ENCODE measurements around the gene SEZ6L.

The SEZ6L gene

GRCh38 chr22:26196657-26197056 is 27.4 kb downstream of the SEZ6L start:
- no peak for TF ChIP-seq CTCF (IDR thresholded peaks at IDR 0.05; ENCODE audit: low read depth, low read length)

GRCh38 chr22:26197425-26197824 is 28.2 kb downstream of the SEZ6L start:
- TF ChIP-seq CTCF (IDR thresholded peaks at IDR 0.05; ENCODE audit: low read depth, low read length) = no peak
- H3K4me3 ChIP-seq (ENCODE audit: low read depth, low read length) = no peak overlapping the region

More at GRCh38 chr22:26196657-26197056, 27.4 kb downstream of the SEZ6L start:
- no peak overlapping the region for H3K4me3 ChIP-seq (ENCODE audit: low read depth, low read length)

- TF ChIP-seq CTCF (IDR thresholded peaks at IDR 0.05; ENCODE audit: low read depth, low read length) = no peak
- no peak overlapping the region for H3K4me3 ChIP-seq (ENCODE audit: low read depth, low read length)
Measured at GRCh38 chr22:26199665-26200064, 30.4 kb downstream of the SEZ6L start.

GRCh38 chr22:26202280-26202924 is 33.1 kb downstream of the SEZ6L start:
- H3K4me3 ChIP-seq (ENCODE audit: low read depth, low read length) = no peak overlapping the region
- no peak for TF ChIP-seq CTCF (IDR thresholded peaks at IDR 0.05; ENCODE audit: low read depth, low read length)

GRCh38 chr22:26205494-26205893 is 36.2 kb downstream of the SEZ6L start:
- TF ChIP-seq CTCF (IDR thresholded peaks at IDR 0.05; ENCODE audit: low read depth, low read length) = no peak
- no peak overlapping the region for H3K4me3 ChIP-seq (ENCODE audit: low read depth, low read length)

GRCh38 chr22:26210334-26210733 is 41.1 kb downstream of the SEZ6L start:
- H3K4me3 ChIP-seq (ENCODE audit: low read depth, low read length) = no peak overlapping the region
- TF ChIP-seq CTCF (IDR thresholded peaks at IDR 0.05; ENCODE audit: low read depth, low read length) = no peak

GRCh38 chr22:26213826-26214225 is 44.6 kb downstream of the SEZ6L start:
- no peak for TF ChIP-seq CTCF (IDR thresholded peaks at IDR 0.05; ENCODE audit: low read depth, low read length)
- no peak overlapping the region for H3K4me3 ChIP-seq (ENCODE audit: low read depth, low read length)
